GM12892 (cell line): ENCODE measurements around the gene SENP1.
A peak's percentile ranks its signal among the peaks of the same experiment; 100 is the strongest.

Experiments
- DNase-seq: peaks from one replicate; pipeline ENCODE4 v3.0.0; 2011; ENCODE audit not compliant: insufficient read length
- FAIRE-seq: peaks from 2 replicates; lab custom pipeline; 2011; peaks lifted over from hg19 to GRCh38; lab: Jason Lieb, UNC
- POLR2A ChIP-seq: IDR thresholded peaks from 2 replicates; pipeline ENCODE4 v1.6.1; 2011; ENCODE audit warnings: low read depth, low read length, control low read depth
- POLR2AphosphoS5 ChIP-seq: IDR thresholded peaks from 2 replicates; pipeline ENCODE4 v1.6.1; 2011; ENCODE audit warnings: low read depth, low read length, control low read depth
- TAF1 ChIP-seq: IDR thresholded peaks from 2 replicates; pipeline ENCODE4 v1.6.1; 2011; ENCODE audit warnings: low read depth, mild to moderate bottlenecking, control low read depth, low read length, borderline replicate concordance

SENP1 gene

DNA sequence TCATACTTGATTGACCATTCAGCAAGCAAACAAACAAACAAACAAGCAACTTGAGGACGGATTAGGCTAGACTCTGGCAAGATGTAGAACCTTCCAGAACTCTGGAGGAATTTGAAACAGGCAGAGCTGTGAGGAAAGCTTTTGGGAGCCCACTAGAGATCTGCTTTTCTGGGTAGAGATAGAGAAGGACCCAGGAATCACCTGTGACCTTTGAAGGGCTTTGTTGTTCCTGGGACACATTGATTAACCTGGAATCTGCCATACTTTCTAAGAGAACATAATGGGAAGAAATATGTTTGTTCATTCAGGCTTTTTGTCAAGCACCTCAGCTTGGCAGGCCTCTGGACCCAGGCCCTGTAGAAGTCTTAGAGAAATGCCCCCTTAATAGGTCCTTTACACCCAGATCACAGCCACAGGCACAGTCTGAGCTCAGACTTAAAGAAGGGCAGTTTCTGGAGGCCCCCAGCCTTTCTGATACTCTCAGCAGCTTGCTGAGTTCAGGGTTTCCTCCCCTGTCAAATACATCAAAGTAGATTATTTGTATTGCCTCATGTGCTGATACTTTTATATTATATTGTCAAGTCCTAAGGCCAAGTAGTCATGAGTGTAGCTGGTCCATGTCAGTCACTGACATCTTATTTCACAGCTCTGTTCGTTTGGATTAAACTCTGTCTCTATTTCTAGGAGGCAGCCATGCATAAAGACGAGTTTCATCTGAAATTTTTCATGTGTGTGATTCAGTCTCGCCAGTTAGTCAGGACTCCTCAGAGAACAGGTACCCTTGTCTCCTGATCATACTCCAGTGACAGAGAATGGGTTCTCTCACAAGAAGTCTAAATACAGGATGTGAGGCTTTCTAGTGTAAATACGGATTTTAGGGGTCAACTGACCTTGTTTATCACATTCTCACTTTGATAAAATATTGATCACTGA is 1.1 kb upstream of the SENP1 start:
- no peak for DNase-seq
- FAIRE-seq: peak; percentile 71
- TF ChIP-seq TAF1: no peak

- TF ChIP-seq POLR2A: no peak; the same call in 1 of the 2 replicates
- 0 out of 2 replicates have a peak, but pooled peaks have one; percentile 60 for TF ChIP-seq POLR2AphosphoS5
- DNase-seq (peak; percentile 33), FAIRE-seq (no peak)
These were observed 485 bp downstream of the SENP1 start for GRCh38 chr12:48105321-48105866.

DNA sequence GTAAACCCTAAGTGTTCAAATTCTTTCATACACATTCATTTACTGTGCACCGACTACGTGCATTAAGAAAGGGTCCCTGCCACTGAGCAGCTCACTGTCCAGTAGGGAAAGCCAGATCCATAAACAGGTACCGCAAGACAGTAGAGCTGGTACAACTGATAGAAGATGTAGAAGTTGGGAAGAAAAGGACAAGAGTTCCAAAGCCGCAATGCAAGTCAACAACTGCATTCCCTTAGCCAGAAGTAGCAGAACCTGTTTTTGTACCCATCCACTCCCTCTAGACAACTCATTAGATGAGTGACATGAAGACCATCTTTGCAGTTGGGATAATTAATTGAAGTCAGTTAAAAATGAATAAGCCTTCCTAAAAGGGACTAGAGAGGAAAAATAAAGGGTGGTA is 1.3 kb downstream of the SENP1 start:
- DNase-seq: no peak
- TF ChIP-seq POLR2AphosphoS5: no peak
- TF ChIP-seq POLR2A: no peak
- no peak for TF ChIP-seq TAF1
- no peak for FAIRE-seq

- TF ChIP-seq TAF1 (no peak), POLR2AphosphoS5 (no peak), POLR2A (no peak)
- FAIRE-seq: no peak
- DNase-seq: no peak
These were observed 13.3 kb downstream of the SENP1 start for GRCh38 chr12:48092611-48093010.

DNA sequence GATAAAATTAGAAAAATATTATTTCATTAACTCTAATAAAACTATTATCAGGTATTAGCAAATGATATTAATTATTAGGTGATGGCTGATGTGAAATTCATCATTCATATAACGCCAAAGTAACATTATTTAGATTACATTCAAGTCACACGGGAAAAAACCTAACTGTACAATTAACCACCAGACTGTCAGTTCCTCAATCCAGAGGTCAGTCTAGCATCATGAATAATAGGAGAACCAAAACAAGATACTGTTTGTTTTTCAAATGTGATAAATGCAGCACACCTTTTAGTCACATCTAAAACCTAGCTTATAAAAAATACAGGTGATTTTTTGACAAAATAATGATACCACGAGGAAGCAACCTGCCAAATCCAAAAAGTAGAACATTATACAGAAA is 19.6 kb downstream of the SENP1 start:
- no peak for DNase-seq
- TF ChIP-seq POLR2AphosphoS5 (no peak), POLR2A (no peak), TAF1 (no peak)
- no peak for FAIRE-seq

DNA sequence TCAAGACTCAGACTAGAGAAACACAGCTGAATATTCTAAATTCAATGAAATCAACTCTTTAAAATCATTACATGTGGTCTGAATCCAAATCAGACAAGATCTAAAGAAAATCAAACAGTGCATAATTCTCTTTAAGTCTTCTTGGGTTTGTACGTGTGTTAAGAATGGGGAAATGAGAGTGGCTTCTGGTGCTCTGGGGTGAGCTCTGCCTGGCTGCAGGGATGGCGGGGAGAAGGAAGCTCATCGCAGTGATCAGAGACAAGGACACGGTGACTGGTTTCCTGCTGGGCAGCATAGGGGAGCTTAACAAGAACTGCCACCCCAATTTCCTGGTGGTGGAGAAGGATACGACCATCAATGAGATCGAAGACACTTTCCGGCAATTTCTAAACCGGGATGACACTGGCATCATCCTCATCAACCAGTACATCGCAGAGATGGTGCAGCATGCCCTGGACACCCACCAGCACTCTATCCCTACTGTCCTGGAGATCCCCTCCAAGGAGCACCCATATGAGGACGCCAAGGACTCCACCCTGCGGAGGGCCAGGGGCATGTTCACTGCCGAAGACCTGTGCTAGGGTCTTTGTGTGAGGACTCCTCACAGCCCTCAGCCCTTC is 20.9 kb downstream of the SENP1 start:
- no peak for TF ChIP-seq TAF1
- no peak for TF ChIP-seq POLR2AphosphoS5
- no peak for TF ChIP-seq POLR2A
- DNase-seq (no peak), FAIRE-seq (peak; percentile 46)

GRCh38 chr12:48084066-48084465 is 21.8 kb downstream of the SENP1 start:
- FAIRE-seq: no peak
- TF ChIP-seq POLR2AphosphoS5: no peak
- no peak for TF ChIP-seq POLR2A
- no peak for TF ChIP-seq TAF1
- DNase-seq: no peak

DNA sequence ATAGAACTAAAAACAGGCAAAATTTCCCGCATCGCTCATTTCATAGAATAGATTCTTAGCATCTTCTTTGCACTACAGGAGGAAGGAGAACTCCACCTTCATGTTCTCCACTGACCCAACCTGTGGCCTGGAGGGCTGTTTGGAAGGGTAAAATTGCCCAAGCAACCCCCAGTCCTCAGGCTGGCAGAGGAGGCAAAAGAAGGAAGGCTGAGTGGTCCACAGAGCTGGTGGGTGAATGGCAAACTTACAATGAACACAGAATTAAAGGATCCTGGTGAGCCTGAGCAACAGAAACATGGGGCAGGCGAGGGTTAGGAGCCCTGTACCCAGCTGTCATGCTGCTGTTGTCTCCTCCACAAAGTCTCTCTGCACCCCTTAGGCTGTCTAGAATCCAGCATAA is 25.1 kb downstream of the SENP1 start:
- DNase-seq: no peak
- TF ChIP-seq TAF1 (no peak), POLR2AphosphoS5 (no peak), POLR2A (no peak)
- FAIRE-seq: no peak

GRCh38 chr12:48080285-48080684 is 25.6 kb downstream of the SENP1 start:
- DNase-seq (no peak), FAIRE-seq (no peak)
- TF ChIP-seq POLR2AphosphoS5: no peak
- TF ChIP-seq TAF1: no peak
- no peak for TF ChIP-seq POLR2A

DNA sequence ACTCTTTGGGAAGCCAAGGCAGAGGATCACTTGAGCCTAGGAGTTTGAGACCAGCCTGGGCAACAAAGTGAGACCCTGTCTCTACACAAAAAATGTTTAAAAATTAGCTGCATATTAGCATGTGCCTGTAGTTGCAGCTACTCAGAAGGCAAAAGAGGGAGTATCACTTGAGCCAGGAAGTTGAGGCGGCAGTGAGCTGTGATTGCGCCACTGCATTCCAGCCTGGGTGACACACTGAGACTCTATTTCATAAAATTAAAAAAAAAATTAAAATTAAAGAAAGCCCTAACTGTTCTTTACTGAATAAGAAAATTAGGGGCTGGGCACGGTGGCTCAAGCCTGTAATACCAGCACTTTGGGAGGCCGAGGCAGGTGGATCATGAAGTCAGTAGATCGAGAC is 27.0 kb downstream of the SENP1 start:
- FAIRE-seq (no peak), DNase-seq (no peak)
- no peak for TF ChIP-seq POLR2AphosphoS5
- no peak for TF ChIP-seq TAF1
- no peak for TF ChIP-seq POLR2A

- no peak for DNase-seq
- TF ChIP-seq TAF1 (no peak), POLR2AphosphoS5 (no peak), POLR2A (no peak)
- FAIRE-seq: peak; percentile 5
These were observed 28.8 kb downstream of the SENP1 start for GRCh38 chr12:48077111-48077510.

DNA sequence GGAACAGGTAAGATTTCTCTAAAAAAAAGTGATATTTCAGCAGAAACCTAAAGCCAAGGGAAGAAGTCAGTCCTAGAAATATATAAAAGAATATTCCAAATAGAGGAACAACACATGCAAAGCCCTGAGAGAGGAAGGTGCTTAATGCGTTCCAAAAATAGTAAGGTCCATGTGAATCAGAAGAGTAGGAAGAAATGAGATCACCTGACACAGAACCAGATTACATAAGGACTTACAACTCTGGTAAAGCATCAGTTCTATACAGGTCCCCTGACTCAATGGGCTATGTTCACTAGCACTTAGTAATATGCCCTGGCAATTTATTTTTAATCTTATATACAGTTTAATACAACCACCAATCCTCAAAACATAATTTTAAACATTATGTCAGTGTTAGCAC is 30.0 kb downstream of the SENP1 start:
- FAIRE-seq (no peak), DNase-seq (no peak)
- no peak for TF ChIP-seq POLR2AphosphoS5
- no peak for TF ChIP-seq TAF1
- no peak for TF ChIP-seq POLR2A
